K562 (cell line): ENCODE measurements around the gene DPM2. TPM values are rescaled to one million over a fixed set of nuclear protein-coding genes. Genes with fewer than 3 reads are reported as not detected.

Experiments
- ATAC-seq: fragments of 200-7000 bp; cut with Tn5 transposase; 3 replicates; pipeline ENCODE4 v1.9.1; 2020; ENCODE audit warnings: moderate library complexity
- BruUV-seq: library from RNA; stranded (reverse); fragments of 400-500 nt; replicated peaks from 2 replicates; lab custom pipeline; 2021; lab: Mats Ljungman, UMichigan
- CTCF ChIA-PET: fragments of 300-600 bp; formaldehyde crosslinking; extraction: SDS; loops from one replicate; lab custom pipeline; 2021; ENCODE audit warnings: low intra/inter-chr PET ratio; lab: Yijun Ruan, JAX
- POLR2A ChIA-PET: fragments of 300-600, 350-650 bp; sonication (Branson Sonifier 250); formaldehyde crosslinking; extraction: SDS; loops from one replicate; lab custom pipeline; 2021; ENCODE audit warnings: antibody characterized with exemption, inconsistent platforms; lab: Yijun Ruan, JAX
- DNase-seq, 4 experiments: peaks; one replicate each; pipeline versions ENCODE4 v3.0.0 to v3.0.0-alpha.2; 2011 to 2018; ENCODE audit warnings: low spot score in 3 of 4, mixed read lengths in 3 of 4; ENCODE audit errors: extremely low read depth in 1 of 4
- FAIRE-seq: peaks from 2 replicates; lab custom pipeline; 2011; peaks lifted over from hg19 to GRCh38; lab: Jason Lieb, UNC
- H2AFZ ChIP-seq: 2 replicates; pipeline ENCODE4 v1.6.0; 2011; ENCODE audit warnings: low read depth, low read length, control low read depth, inconsistent platforms
- H3K27ac ChIP-seq: fragments of 200-600 bp; 3 replicates; pipeline ENCODE4 v1.8.0; 2011; ENCODE audit warnings: low read depth, mild to moderate bottlenecking, control low read depth, inconsistent platforms, low read length, moderate library complexity, mixed read lengths; ENCODE audit errors: extremely low read depth
- H3K27me3 ChIP-seq, 2 experiments: fragments of 300-600 bp in 1 of 2; 2 replicates in 1 of 2; 3 replicates in 1 of 2; pipeline versions ENCODE4 v1.6.0 to v1.8.0; 2011; ENCODE audit warnings: inconsistent platforms in 2 of 2, low read length in 2 of 2, mild to moderate bottlenecking in 1 of 2, mixed read lengths in 1 of 2, moderate library complexity in 1 of 2; ENCODE audit not compliant: control insufficient read depth in 2 of 2, insufficient read depth in 2 of 2
- H3K36me3 ChIP-seq: fragments of 300-600 bp; 3 replicates; pipeline ENCODE4 v1.8.0; 2011; ENCODE audit warnings: mild to moderate bottlenecking, low read length, inconsistent platforms; ENCODE audit not compliant: control insufficient read depth, insufficient read depth
- H3K4me1 ChIP-seq, 2 experiments: fragments of 200-600 bp in 1 of 2; replicated peaks in 1 of 2; 2 replicates in 1 of 2; 3 replicates in 1 of 2; pipeline versions ENCODE4 v1.5.1 to v1.8.0; 2011; ENCODE audit warnings: inconsistent platforms in 2 of 2, low read length in 2 of 2, mild to moderate bottlenecking in 1 of 2, mixed read lengths in 1 of 2, moderate library complexity in 1 of 2; ENCODE audit not compliant: control insufficient read depth in 2 of 2, insufficient read depth in 2 of 2
- H3K4me2 ChIP-seq: 2 replicates; pipeline ENCODE4 v1.6.1; 2011; ENCODE audit warnings: low read length, control low read depth, inconsistent platforms, mixed read lengths; ENCODE audit not compliant: insufficient read depth
- H3K4me3 ChIP-seq: fragments of 200-600 bp; sonication (generic), shearing (Covaris generic); 2 replicates; pipeline ENCODE4 v1.5.1; 2016; ENCODE audit warnings: control low read depth, inconsistent platforms
- H3K79me2 ChIP-seq: fragments of 200-600 bp; 3 replicates; pipeline ENCODE4 v1.8.0; 2011; ENCODE audit warnings: low read length, inconsistent platforms; ENCODE audit not compliant: control insufficient read depth, insufficient read depth
- H3K9ac ChIP-seq, 2 experiments: 2 replicates each; pipeline versions ENCODE4 v1.6.0 to v1.6.1; 2011; ENCODE audit warnings: low read depth in 2 of 2, low read length in 2 of 2, control low read depth in 1 of 2, inconsistent platforms in 1 of 2, mild to moderate bottlenecking in 1 of 2, mixed read lengths in 1 of 2; ENCODE audit not compliant: insufficient read depth in 1 of 2
- H3K9me1 ChIP-seq: one replicate; pipeline ENCODE4 v1.6.0; 2011; ENCODE audit warnings: inconsistent platforms, mild to moderate bottlenecking, low read length, moderate library complexity; ENCODE audit not compliant: control insufficient read depth, insufficient read depth
- H3K9me3 ChIP-seq: replicated peaks from 2 replicates; pipeline ENCODE4 v1.5.1; 2011; ENCODE audit warnings: low read depth, low read length, inconsistent platforms; ENCODE audit not compliant: control insufficient read depth, insufficient read depth
- H4K20me1 ChIP-seq: replicated peaks from 2 replicates; pipeline ENCODE4 v1.6.1; 2011; ENCODE audit warnings: low read length, inconsistent platforms, mixed read lengths; ENCODE audit not compliant: control insufficient read depth, insufficient read depth
- E2F4 ChIP-seq: sonication (generic); formaldehyde crosslinking; IDR thresholded peaks from 2 replicates; pipeline ENCODE4 v1.8.0; 2022; ENCODE audit warnings: mild to moderate bottlenecking, low read depth, missing genetic modification reagents
- E2F8 ChIP-seq: fragments of 450-650 bp; IDR thresholded peaks from 2 replicates; pipeline ENCODE4 v1.7.1; 2018; ENCODE audit warnings: mild to moderate bottlenecking, low read depth; ENCODE audit not compliant: partially characterized antibody
- JUNB ChIP-seq: fragments of 450-650 bp; formaldehyde crosslinking; conservative IDR thresholded peaks from 2 replicates; pipeline ENCODE4 v1.4.0; 2020; ENCODE audit warnings: mild to moderate bottlenecking
- RBM25 ChIP-seq: fragments of 200-400 bp; formaldehyde crosslinking; IDR thresholded peaks from 2 replicates; pipeline ENCODE4 v1.6.1; 2018; ENCODE audit warnings: low read length, low read depth, moderate library complexity; ENCODE audit not compliant: severe bottlenecking
- TEAD4 ChIP-seq, 2 experiments: sonication (generic) in 1 of 2; formaldehyde crosslinking in 1 of 2; IDR thresholded peaks; 2 replicates each; pipeline versions ENCODE4 v1.6.1 to v1.8.0; 2012 to 2022; ENCODE audit warnings: borderline replicate concordance in 1 of 2, inconsistent platforms in 1 of 2, low read length in 1 of 2, mild to moderate bottlenecking in 1 of 2, missing genetic modification reagents in 1 of 2
- WGBS: fragments of 100-300 bp; shearing (Covaris generic); methylation state at CpG from one replicate; pipeline ENCODE4 v1.1.6; 2016; ENCODE audit warnings: low coverage, mixed read lengths; ENCODE audit not compliant: insufficient coverage; ENCODE audit errors: missing lambda C conversion rate; 5-methylcytosine and 5-hydroxymethylcytosine counted together
- in situ Hi-C: fragments of 300-500 bp; cut with MboI; formaldehyde crosslinking; loops from 4 replicates; pipeline ENCODE4 v1.15.0; 2018; ENCODE audit warnings: inconsistent platforms, mixed read lengths
- intact Hi-C: fragments of 100-400 bp; cut with micrococcal nuclease; formaldehyde crosslinking; loops from 2 replicates; pipeline ENCODE4 v1.14.2; 2022
- polyA plus RNA-seq, 8 experiments: library from polyadenylated mRNA; depleted of rRNA in 4 of 8; stranded (reverse) in 5 of 8; unstranded in 3 of 8; fragments of >200 nt; fragmentation: Nextera tagmentation in 2 of 8; fragmentation: Illumina TruSeq in 1 of 8; extraction: Ambion mirVana in 2 of 8; extraction: Trizol in 1 of 8; gene quantifications; 2 replicates each; pipeline versions ENCODE4 v1.2.1 to v1.2.3, GENCODE V29; 2011 to 2014; ENCODE audit warnings: inconsistent platforms in 1 of 8, missing spikeins in 1 of 8
- total RNA-seq, 7 experiments: library from RNA; depleted of rRNA in 6 of 7; stranded (reverse); fragments of >200 nt in 6 of 7; fragmentation: Illumina TruSeq in 2 of 7; extraction: Trizol in 2 of 7; gene quantifications; 2 replicates each; pipeline versions ENCODE4 v1.2.1 to v1.2.3, GENCODE V29; 2011 to 2021; ENCODE audit warnings: low replicate concordance in 1 of 7

The DPM2 gene
- total and polyA plus RNA-seq, 9 of the 15 experiments (the other 6 are each of a cell fraction or from before 2014, with no cell fraction given), result 43.5 to 126 (median 71.1) TPM

GRCh38 chr9:127977884-127978647, 40.4 kb upstream of the DPM2 start (continued):
- no peak for TF ChIP-seq E2F4

- Histone ChIP-seq H3K9me3 (no peaks in the 10 kb centered on the region), H3K4me2 (peak overlapping the region; percentile 48), H4K20me1 (peaks cover 64% of the 10 kb centered on the region), H3K4me1 (peaks cover 32 to 78% of the 10 kb centered on the region in 2 experiments), H3K27ac (peak overlapping the region; percentile 37; the same call in 2 of the 3 replicates), H3K4me3 (peak overlapping the region; percentile 9; the same call in 1 of the 2 replicates), H3K36me3 (peaks cover 6% of the 10 kb centered on the region; the same call in 1 of the 3 replicates), H3K27me3 (no peaks in the 10 kb centered on the region), H3K79me2 (peaks cover 77% of the 10 kb centered on the region), H3K9ac (peak overlapping the region; percentile 10 to 70; a peak in 2 of 4 replicates), H3K9me1 (no peaks in the 10 kb centered on the region), H2AFZ (no peak overlapping the region)
- TF ChIP-seq RBM25, result peak; percentile 38
- no peak for TF ChIP-seq JUNB
- no peak for TF ChIP-seq TEAD4 (IDR thresholded peaks at IDR 0.05; ENCODE audit: low read length)
- 0 out of 2 replicates have a peak, but pooled peaks have one; percentile 13 for TF ChIP-seq TEAD4 (CRISPR knock-in tag; IDR thresholded peaks at IDR 0.05; ENCODE audit: borderline replicate concordance)
- no peak for TF ChIP-seq E2F8
- CTCF ChIA-PET, result no interaction called here
- FAIRE-seq (no peak), DNase-seq (no peak), ATAC-seq (no peak)
- intact Hi-C loops (no loop called here), in situ Hi-C loops (no loop called here)
- no TSS peak for BruUV-seq
- 57% methylated on average over 6 of the region's 7 CpGs for WGBS
- POLR2A ChIA-PET, result interaction anchor here (0.6 to 1.6 kb wide), 8 partner anchors 10 to 387 kb away, joined by 3 to 6 read pairs (median 3); no protein-coding TSS in a partner anchor
Observed at GRCh38 chr9:127977009-127977883, 39.6 kb upstream of the DPM2 start.
